IMR-90 (cell line): Measurements from ENCODE around the gene KCNK18.

Experiments
- CEBPB ChIP-seq: IDR thresholded peaks from 2 replicates; pipeline ENCODE4 v1.6.1; 2012; ENCODE audit warnings: low read depth, low read length, improper control_type of control experiment
- CHD1 ChIP-seq: IDR thresholded peaks from 2 replicates; pipeline ENCODE4 v1.6.1; 2012; ENCODE audit warnings: low read depth, low read length, improper control_type of control experiment
- CTCF ChIP-seq: conservative IDR thresholded peaks from 2 replicates; pipeline ENCODE4 v1.5.1; 2012; ENCODE audit warnings: mild to moderate bottlenecking, low read depth, low read length, improper control_type of control experiment
- FOS ChIP-seq: fragments of 150-350 bp; IDR thresholded peaks from 2 replicates; pipeline ENCODE4 v1.6.1; 2016; ENCODE audit warnings: low read depth, low read length
- MAFK ChIP-seq: IDR thresholded peaks from 2 replicates; pipeline ENCODE4 v1.6.1; 2012; ENCODE audit warnings: low read depth, low read length, improper control_type of control experiment
- POLR2A ChIP-seq: IDR thresholded peaks from 2 replicates; pipeline ENCODE4 v1.6.1; 2012; ENCODE audit warnings: mild to moderate bottlenecking, low read depth, low read length
- RCOR1 ChIP-seq: IDR thresholded peaks from 2 replicates; pipeline ENCODE4 v1.6.1; 2012; ENCODE audit warnings: mild to moderate bottlenecking, low read length, improper control_type of control experiment; ENCODE audit not compliant: insufficient replicate concordance
- SMC3 ChIP-seq: fragments of 150-350 bp; IDR thresholded peaks from 2 replicates; pipeline ENCODE4 v1.6.1; 2016; ENCODE audit warnings: low read depth, mild to moderate bottlenecking, antibody characterized with exemption, low read length, moderate library complexity

- no peak for TF ChIP-seq CTCF
- TF ChIP-seq CHD1: no peak
- no peak for TF ChIP-seq POLR2A
- no peak for TF ChIP-seq CEBPB
- no peak for TF ChIP-seq SMC3
- TF ChIP-seq RCOR1: no peak
- TF ChIP-seq MAFK: no peak
- no peak for TF ChIP-seq FOS
These were observed at the start of gene KCNK18 for GRCh38 chr10:117197189-117197588.
